GM12874 (cell line): ENCODE results near the gene EXOSC3.

Source experiments
- CTCF ChIP-seq: IDR thresholded peaks from 2 replicates; pipeline ENCODE4 v1.5.1; 2011; ENCODE audit warnings: low read depth, mild to moderate bottlenecking, control low read depth, low read length, moderate library complexity; ENCODE audit not compliant: insufficient read depth

Gene EXOSC3

GRCh38 chr9:37788332-37788731, 3.5 kb upstream of the EXOSC3 start:
- TF ChIP-seq CTCF = no peak

GRCh38 chr9:37787059-37787458, 2.2 kb upstream of the EXOSC3 start:
- TF ChIP-seq CTCF = no peak

- no peak for TF ChIP-seq CTCF
These were observed 611 bp downstream of the EXOSC3 start for GRCh38 chr9:37784291-37784615.

GRCh38 chr9:37778534-37778933, 6.3 kb downstream of the EXOSC3 start:
- TF ChIP-seq CTCF = no peak

- no peak for TF ChIP-seq CTCF
These were observed 8.5 kb downstream of the EXOSC3 start for GRCh38 chr9:37776328-37776727.

- no peak for TF ChIP-seq CTCF
These were observed 9.5 kb downstream of the EXOSC3 start for GRCh38 chr9:37775216-37775919.

- TF ChIP-seq CTCF = no peak
These were observed 14.9 kb downstream of the EXOSC3 start for GRCh38 chr9:37769995-37770394.
